NB4 (cell line): ENCODE measurements around the gene CEBPE.

Experiments used
- CTCF ChIP-seq: IDR thresholded peaks from one replicate; pipeline ENCODE4 v1.5.1; 2012; ENCODE audit warnings: low read depth, low read length
- POLR2A ChIP-seq: IDR thresholded peaks from 2 replicates; pipeline ENCODE4 v1.6.1; 2011; ENCODE audit warnings: mild to moderate bottlenecking; ENCODE audit not compliant: insufficient read length; ENCODE audit errors: extremely low read depth

- TF ChIP-seq CTCF (no peak), POLR2A (no peak)
These were observed 27.9 kb upstream of the CEBPE start for GRCh38 chr14:23146980-23147379.
